GM21786 (cell line): ENCODE measurements around the gene RNF39.

ENCODE experiments used
- ATAC-seq: cut with Tn5 transposase; IDR thresholded peaks from one replicate; pipeline ENCODE4 v1.9.1; 2021; ENCODE audit not compliant: unreplicated experiment

RNF39 gene

DNA sequence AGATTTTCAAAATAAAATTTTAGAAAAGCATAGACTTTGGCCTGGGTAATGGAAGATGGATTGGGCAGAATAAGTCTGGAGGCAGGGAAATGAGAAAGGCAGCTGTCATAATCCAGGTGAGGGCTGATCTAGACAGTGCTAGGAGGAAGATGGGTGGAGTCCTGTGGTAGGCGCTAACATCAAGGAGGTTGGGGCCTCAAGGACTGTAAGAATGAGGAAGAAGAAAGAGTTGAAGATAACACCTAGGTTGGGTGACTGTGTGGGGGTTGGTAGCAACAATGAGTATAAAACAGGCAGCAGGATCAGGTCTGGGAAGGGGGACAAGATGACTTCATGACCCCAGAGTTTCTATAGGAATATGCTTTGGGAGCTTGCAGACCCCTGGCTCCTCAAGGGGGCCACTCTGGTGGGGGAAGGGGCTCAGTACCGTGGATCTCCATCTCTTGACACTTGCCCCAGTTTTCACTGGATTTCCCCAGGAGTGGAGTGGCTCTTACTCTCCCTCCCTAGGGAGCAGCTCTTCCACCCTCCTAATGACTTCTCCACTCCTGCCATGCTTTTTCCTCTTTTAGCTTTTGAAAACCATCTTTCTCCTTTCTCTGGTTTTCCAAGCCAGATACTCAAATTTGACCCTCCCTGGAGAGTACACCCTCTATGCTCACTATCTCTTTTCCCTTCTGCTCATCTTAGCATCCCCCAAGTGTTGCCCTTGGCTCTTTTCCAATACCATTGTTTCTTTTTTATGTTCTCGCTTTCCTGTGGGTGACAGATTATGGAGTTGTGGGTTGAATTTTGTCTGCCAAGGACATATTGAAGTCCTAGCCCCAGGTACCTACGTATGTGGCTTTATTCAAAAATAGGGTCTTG, 22.6 kb upstream of the RNF39 start:
- no peak for ATAC-seq

DNA sequence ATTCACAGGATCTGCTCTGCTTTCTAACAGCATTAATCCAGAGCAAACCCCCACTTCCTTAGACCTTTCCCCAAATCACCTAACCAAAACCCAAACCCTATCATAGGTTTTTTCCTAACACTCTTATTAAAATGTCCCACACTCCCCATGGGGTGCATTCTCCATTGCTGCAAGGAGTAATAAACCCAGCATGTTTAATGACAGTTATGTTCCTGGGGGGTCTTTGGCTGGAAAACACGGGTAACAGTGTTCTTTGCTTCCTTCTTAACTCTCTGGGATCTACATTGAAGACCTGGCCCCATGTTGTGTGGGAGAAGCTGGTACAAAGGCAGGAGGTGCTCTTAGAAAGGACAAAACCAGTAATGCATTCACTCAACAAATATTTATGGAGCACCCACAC, 21.3 kb upstream of the RNF39 start:
- ATAC-seq, result no peak

DNA sequence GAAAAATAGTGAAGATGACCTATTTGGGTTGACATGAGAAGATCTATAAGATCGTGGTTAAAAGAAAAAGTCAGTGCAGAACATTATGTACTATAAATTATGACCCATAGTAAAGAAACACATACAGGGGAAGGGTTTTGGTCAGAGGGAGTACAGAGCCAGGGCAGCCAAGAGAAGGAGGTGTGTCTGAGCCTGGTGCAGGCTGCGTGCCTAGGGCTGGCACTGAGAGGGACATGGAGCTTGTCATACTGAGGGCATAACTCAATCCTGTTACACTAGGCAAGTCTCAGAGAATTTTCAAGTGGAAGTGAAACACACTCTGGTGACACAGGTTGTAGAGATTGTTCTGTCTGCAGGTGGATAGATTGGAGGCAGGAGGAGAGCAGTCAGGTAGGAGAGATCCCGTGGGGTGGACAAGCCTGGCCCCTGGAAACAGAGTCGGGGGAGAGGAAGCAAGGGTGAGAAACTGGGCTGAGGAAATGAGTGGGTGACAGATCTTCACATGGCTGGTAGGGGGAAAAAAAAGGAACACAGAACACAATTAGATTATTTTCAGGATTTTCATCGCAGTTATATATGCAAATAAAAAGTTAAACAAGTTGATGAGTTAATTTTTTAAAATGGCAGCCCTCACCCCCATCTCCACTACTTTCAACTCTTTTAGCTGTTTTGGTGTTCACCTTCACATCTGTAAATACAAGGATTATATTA, 18.5 kb upstream of the RNF39 start:
- ATAC-seq, result no peak

GRCh38 chr6:30092852-30093543, 17.4 kb upstream of the RNF39 start:
- ATAC-seq, result no peak

- no peak for ATAC-seq
Observed at GRCh38 chr6:30091577-30092381, 16.2 kb upstream of the RNF39 start.

DNA sequence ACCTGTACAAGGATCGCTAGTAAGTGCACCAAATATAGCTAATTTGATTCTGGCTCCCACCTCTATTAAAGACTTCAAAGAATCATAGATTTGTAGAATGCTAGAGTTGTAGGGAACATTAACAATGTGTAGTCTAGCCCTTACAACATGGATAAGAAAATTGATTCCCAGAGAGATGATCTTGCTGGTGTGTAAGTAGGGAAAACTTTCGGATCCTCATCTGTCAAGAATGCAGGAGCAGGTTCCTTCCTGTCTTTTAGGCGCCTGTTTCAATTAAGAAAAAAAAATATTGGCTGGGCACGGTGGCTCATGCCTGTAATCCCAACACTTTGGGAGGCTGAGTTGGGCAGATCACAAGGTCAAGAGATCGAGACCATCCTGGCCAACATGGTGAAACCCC, 12.3 kb upstream of the RNF39 start:
- no peak for ATAC-seq

DNA sequence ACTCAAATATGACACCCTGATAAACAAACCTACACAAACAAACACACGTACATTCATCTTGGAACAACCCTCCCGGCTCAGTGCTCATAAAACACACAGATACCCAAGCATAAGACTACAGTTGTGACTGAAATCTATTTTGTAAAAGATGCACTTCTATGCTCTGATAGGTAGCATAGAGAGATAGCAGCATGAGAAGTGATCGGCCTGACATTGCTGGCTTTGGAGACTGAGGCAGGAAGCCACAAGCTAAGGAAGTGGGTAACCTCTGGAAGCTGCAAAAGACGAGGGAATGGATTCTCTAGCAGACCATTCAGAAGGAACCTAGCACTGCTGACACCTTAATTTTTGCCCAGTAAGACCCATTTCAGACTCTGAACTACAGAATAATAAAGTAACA, 1.6 kb upstream of the RNF39 start:
- no peak for ATAC-seq

DNA sequence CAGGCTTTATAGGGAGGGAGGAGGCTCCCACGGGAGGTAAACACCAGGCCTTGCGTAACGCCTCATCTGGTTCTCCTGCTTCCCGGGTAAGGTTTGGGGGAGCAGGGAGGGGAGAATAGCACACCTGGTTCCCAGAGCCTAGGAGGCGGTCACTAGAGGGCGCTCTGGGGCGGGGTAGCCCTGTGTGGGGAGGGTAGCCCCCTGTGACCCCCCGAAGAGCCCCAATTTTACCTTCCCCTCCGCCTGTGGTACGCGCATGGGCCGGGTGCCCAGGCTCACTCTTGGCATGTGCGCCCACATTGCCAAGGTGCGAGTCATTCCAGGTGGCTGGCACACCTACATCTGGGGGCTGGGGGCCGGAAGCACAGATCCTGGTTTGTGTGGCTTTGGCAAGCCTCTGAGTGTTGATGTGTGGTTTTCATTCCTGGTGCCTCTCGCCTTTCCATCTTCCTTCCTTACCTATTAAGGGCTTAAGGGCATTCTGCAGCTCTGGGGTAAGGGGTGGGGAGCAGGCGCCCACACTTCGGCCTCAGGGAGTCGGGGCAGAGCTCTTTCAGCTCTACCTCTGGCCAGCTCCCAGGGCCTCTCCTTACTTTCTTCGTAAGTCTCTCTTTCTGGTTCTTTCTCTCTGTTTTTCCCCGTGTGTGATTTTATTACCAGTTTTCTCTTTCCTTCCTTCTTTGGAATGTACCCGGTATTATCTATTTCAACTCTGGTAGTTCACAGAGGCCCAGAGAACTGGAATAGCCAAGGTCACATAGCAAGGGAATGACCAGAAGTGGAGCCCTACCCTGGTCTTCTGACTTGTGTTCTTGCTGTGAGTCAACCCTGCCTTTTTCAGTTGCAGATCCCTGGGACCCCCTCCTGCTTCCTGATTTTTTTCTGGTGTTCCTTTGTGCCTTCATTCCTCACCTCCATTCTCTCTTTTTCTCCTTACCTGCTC, 492 bp upstream of the RNF39 start:
- no peak for ATAC-seq

- ATAC-seq, result no peak
Observed at GRCh38 chr6:30074331-30075093, 1.1 kb downstream of the RNF39 start.

- no peak for ATAC-seq
Observed at GRCh38 chr6:30073489-30074235, 1.9 kb downstream of the RNF39 start.

- no peak for ATAC-seq
Observed at GRCh38 chr6:30071858-30072257, 3.7 kb downstream of the RNF39 start.

- ATAC-seq, result no peak
Observed at GRCh38 chr6:30071081-30071818, 4.3 kb downstream of the RNF39 start.

GRCh38 chr6:30067460-30068139, 8.0 kb downstream of the RNF39 start:
- ATAC-seq, result no peak

- ATAC-seq, result peak; percentile 96
Observed at GRCh38 chr6:30066577-30067459, 8.8 kb downstream of the RNF39 start, which contains the start of gene PPP1R11. TSS of gene PPP1R11 (plus strand) at chr6:30067198. CDS start at chr6:30067411, 213 bp downstream.

DNA sequence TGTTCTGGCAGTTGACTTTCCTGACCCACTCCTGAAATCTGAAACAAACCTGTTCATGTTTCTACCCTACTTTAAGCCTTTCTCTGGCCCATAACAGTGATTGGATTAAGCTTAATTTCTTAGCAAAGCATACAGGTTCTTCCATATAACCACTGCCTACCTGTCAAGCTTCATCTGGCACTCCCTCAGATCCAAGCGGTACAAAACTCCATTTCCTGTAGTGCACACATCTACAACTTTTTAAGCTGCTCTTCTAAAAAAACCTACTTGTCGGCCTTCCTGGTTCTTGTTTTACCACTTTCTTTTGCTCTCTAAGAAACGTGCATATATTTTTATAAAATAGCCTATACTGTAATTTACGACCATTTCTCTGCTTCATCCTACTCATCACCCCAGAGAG, 9.5 kb downstream of the RNF39 start:
- no peak for ATAC-seq

DNA sequence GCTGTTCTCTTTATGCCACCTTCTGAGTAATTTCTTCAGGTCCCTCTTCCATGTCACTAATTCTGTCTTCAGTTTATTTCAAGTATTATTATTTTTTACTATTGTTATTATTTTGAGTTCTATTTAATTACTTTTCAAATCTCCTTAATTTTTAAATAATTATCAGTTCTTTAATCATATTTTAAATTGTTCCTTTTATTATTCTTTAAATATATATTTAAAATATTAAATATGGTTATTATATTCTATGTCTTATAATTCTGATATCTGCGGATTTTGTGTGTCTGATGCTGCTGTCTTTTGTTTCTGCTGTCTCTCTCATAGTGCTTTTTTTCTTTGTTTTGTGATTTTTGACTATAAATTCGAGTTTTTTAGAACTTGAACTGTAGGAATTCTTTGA, 12.3 kb downstream of the RNF39 start:
- no peak for ATAC-seq
